ENCODE results near the gene SYVN1.

Gene SYVN1

GRCh38 chr11:65084598-65085375 lies 49.5 kb downstream of the SYVN1 start:
- no peak for DNase-seq

DNA sequence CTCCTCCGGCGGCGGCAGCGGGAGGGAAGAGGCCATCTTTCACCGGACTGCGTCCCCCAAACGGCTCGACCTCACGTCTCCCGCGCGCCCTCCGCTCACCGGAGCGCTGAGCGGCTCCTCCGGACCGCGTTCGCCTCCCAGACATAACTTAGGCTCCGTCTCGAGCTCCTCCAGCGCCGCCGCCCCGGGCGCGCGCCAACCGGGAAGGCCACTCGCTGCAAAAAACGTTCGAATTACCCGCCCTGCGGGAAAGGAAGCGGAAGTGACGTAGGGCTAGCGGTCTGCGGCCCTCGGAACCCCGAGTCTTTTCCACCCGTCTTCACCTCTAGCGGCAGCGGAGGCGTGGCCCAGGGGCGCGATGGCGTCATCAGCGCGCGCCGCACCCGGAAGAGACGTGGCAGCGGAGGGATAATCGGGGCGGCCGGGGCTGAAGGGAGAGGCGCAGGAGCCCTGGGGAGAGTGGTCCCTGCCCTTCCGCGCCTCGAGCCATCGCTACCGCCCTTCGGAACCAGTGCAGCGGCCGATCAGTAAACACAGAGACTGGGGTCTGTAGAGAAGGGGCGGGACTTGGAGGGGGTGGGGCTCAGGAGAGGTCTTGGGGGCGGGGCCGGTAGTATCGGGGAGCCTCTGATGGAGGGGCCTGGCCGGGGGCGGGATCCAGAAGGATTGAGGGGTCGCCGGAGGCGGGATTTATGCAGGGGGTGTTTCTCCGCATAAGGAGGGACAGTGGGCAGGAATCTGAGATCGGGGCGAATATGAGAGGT lies 50.3 kb downstream of the SYVN1 start, which contains the start of the genes CDCA5 and ZFPL1:
Gene CDCA5, minus strand, starts transcription at position 207 of the 764 bp plus-strand sequence. Its CDS starts 62 bp downstream, at position 145.
Gene ZFPL1, plus strand, starts transcription at position 389 of the 764 bp plus-strand sequence. CDS start 477 bp downstream, outside the sequence.
- DNase-seq: peak; percentile 93

GRCh38 chr11:65083134-65083833 lies 51.0 kb downstream of the SYVN1 start:
- no peak for DNase-seq

GRCh38 chr11:65078786-65079342 lies 55.5 kb downstream of the SYVN1 start:
- no peak for DNase-seq

DNA sequence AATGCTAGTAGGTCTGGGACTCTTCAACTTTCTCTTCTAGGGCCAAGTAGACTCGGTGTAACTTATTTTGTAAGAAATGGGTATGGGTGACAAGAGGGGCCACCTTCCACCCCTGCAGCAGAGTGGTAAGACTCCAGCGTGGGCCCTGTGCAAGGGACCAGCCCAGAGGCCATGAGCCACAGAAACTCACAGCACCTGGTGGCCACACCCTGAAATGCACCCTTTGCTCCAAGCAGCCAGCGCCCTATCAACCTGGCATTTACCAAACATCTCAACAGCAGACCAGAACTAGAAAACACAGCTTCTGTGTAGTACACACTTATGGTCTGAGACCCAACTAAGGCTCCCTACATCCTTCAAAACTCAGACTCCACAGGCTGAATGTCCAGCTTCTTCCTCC lies 56.2 kb downstream of the SYVN1 start:
- peak; percentile 68 for DNase-seq

- DNase-seq: no peak
These were observed 56.9 kb downstream of the SYVN1 start for GRCh38 chr11:65077451-65077850.
